MCF 10A (cell line): Measurements from ENCODE around the gene PUS10. TPM values are rescaled to one million over a fixed set of nuclear protein-coding genes. Genes with fewer than 3 reads are reported as not detected.

Experiments used
- BruUV-seq: library from RNA; stranded (reverse); fragments of 400-500 nt; replicated peaks from 2 replicates; lab custom pipeline; 2021; lab: Mats Ljungman, UMichigan
- CTCF ChIA-PET: fragments of 300-600 bp; sonication (Branson Sonifier 250); formaldehyde crosslinking; extraction: SDS; loops from one replicate; lab custom pipeline; 2021; ENCODE audit warnings: antibody characterized with exemption, inconsistent platforms; lab: Yijun Ruan, JAX
- POLR2A ChIA-PET: fragments of 300-600, 350-650 bp; sonication (Branson Sonifier 250); formaldehyde crosslinking; extraction: SDS; loops from one replicate; lab custom pipeline; 2020; ENCODE audit warnings: antibody characterized with exemption, inconsistent platforms; lab: Yijun Ruan, JAX
- DNase-seq: peaks from one replicate; pipeline ENCODE4 v3.0.0-alpha.2; 2018; ENCODE audit not compliant: unreplicated experiment
- H3K27ac Mint-ChIP-seq: one replicate; pipeline ENCODE4 v1.8.0; 2022; ENCODE audit warnings: mild to moderate bottlenecking, low read depth, mixed read lengths; ENCODE audit not compliant: unreplicated experiment
- H3K27me3 Mint-ChIP-seq: one replicate; pipeline ENCODE4 v1.8.0; 2022; ENCODE audit warnings: mixed read lengths; ENCODE audit not compliant: insufficient read depth, unreplicated experiment
- H3K36me3 Mint-ChIP-seq: one replicate; pipeline ENCODE4 v1.8.0; 2022; ENCODE audit warnings: mild to moderate bottlenecking, moderate library complexity, mixed read lengths; ENCODE audit not compliant: insufficient read depth, unreplicated experiment
- H3K4me1 Mint-ChIP-seq: one replicate; pipeline ENCODE4 v1.8.0; 2022; ENCODE audit warnings: mixed read lengths; ENCODE audit not compliant: insufficient read depth, unreplicated experiment
- H3K4me3 Mint-ChIP-seq: one replicate; pipeline ENCODE4 v1.8.0; 2022; ENCODE audit warnings: mild to moderate bottlenecking, moderate library complexity, mixed read lengths; ENCODE audit not compliant: unreplicated experiment
- H3K9me3 Mint-ChIP-seq: one replicate; pipeline ENCODE4 v1.8.0; 2022; ENCODE audit warnings: mixed read lengths; ENCODE audit not compliant: unreplicated experiment
- CTCF ChIP-seq: fragments of 200-600 bp; IDR thresholded peaks from one replicate; pipeline ENCODE4 v1.8.0; 2022; ENCODE audit warnings: antibody characterized with exemption, mild to moderate bottlenecking; ENCODE audit not compliant: unreplicated experiment
- intact Hi-C: fragments of 100-400 bp; cut with micrococcal nuclease; formaldehyde crosslinking; loops from 2 replicates; pipeline ENCODE4 v1.14.1; 2022
- total RNA-seq: library from RNA; stranded (reverse); gene quantifications from 2 replicates; pipeline ENCODE4 v1.2.3, GENCODE V29; 2022

The PUS10 gene
- total RNA-seq, 1 experiment from 2014 or later: 5.0 TPM

GRCh38 chr2:60963190-60963589 lies 54.9 kb downstream of the PUS10 start:
- H3K27me3 Mint-ChIP-seq: no peaks in the 10 kb centered on the region
- intact Hi-C loops: loop anchor here (5.0 kb wide), 1 partner anchor 81 kb away; the partner anchor contains the start of gene REL
- no peak for DNase-seq
- no peaks in the 10 kb centered on the region for H3K9me3 Mint-ChIP-seq
- POLR2A ChIA-PET: interaction anchor here (0.5 to 6.5 kb wide), 9 partner anchors 15 to 81 kb away, joined by 3 to 34 read pairs (median 4); partner anchors contain the start of genes PEX13, PUS10 and REL
- no TSS peak for BruUV-seq
- H3K27ac Mint-ChIP-seq: no peak overlapping the region
- peaks cover 12% of the 10 kb centered on the region for H3K36me3 Mint-ChIP-seq
- H3K4me3 Mint-ChIP-seq: no peak overlapping the region
- no peak for TF ChIP-seq CTCF
- peaks cover 9% of the 10 kb centered on the region for H3K4me1 Mint-ChIP-seq
- CTCF ChIA-PET: no interaction called here

GRCh38 chr2:60962528-60962927 lies 55.5 kb downstream of the PUS10 start:
- Mint-ChIP-seq H3K4me3 (no peak overlapping the region), H3K9me3 (no peaks in the 10 kb centered on the region), H3K27ac (no peak overlapping the region), H3K27me3 (no peaks in the 10 kb centered on the region), H3K4me1 (peaks cover 16% of the 10 kb centered on the region), H3K36me3 (peaks cover 12% of the 10 kb centered on the region)
- intact Hi-C loops: loop anchor here (5.0 kb wide), 1 partner anchor 80 kb away; the partner anchor contains the start of gene REL
- POLR2A ChIA-PET: interaction anchor here (0.6 to 6.5 kb wide), 10 partner anchors 14 to 205 kb away, joined by 3 to 34 read pairs (median 4); partner anchors contain the start of genes PEX13, PUS10 and REL
- DNase-seq: no peak
- no peak for TF ChIP-seq CTCF
- CTCF ChIA-PET: no interaction called here
- BruUV-seq: no TSS peak

- no peak overlapping the region for H3K4me3 Mint-ChIP-seq
- peaks cover 21% of the 10 kb centered on the region for H3K4me1 Mint-ChIP-seq
- no peak for TF ChIP-seq CTCF
- peaks cover 12% of the 10 kb centered on the region for H3K36me3 Mint-ChIP-seq
- no peaks in the 10 kb centered on the region for H3K27me3 Mint-ChIP-seq
- intact Hi-C loops: loop anchor here (5.0 kb wide), 1 partner anchor 79 kb away; the partner anchor contains the start of gene REL
- no peaks in the 10 kb centered on the region for H3K9me3 Mint-ChIP-seq
- DNase-seq: peak; percentile 84
- peak overlapping the region; percentile 71 for H3K27ac Mint-ChIP-seq
- CTCF ChIA-PET: interaction anchor here (0.6 to 1.6 kb wide), 2 partner anchors 37 to 91 kb away, joined by 3 read pairs; no protein-coding TSS in a partner anchor
- BruUV-seq: no TSS peak
- POLR2A ChIA-PET: interaction anchor here (1.0 to 6.1 kb wide), 12 partner anchors 13 to 205 kb away, joined by 3 to 118 read pairs (median 9); partner anchors contain the start of genes PAPOLG, PEX13, PUS10 and REL
Measured at GRCh38 chr2:60961457-60961856, 56.6 kb downstream of the PUS10 start.

GRCh38 chr2:60960706-60961105 lies 57.3 kb downstream of the PUS10 start:
- intact Hi-C loops: loop anchor here (5.0 kb wide), 1 partner anchor 78 kb away; the partner anchor contains the start of gene REL
- Mint-ChIP-seq H3K9me3 (no peaks in the 10 kb centered on the region), H3K27me3 (no peaks in the 10 kb centered on the region), H3K36me3 (peaks cover 12% of the 10 kb centered on the region), H3K4me1 (peaks cover 21% of the 10 kb centered on the region), H3K27ac (peak overlapping the region; percentile 71), H3K4me3 (no peak overlapping the region)
- DNase-seq: no peak
- CTCF ChIA-PET: interaction anchor here (0.5 to 1.6 kb wide), 3 partner anchors 37 to 167 kb away, joined by 3 read pairs; no protein-coding TSS in a partner anchor
- TF ChIP-seq CTCF: no peak
- BruUV-seq: no TSS peak
- POLR2A ChIA-PET: interaction anchor here (0.5 to 6.1 kb wide), 12 partner anchors 12 to 223 kb away, joined by 3 to 118 read pairs (median 9); partner anchors contain the start of genes PAPOLG, PEX13, PUS10 and REL
